ENCODE measurements around the gene ZNF783.
"Not testable (repeated sequence)": the region's sequence is repeated elsewhere in the genome, so short reads cannot be mapped to it uniquely, and the experiment has no call there.

The ZNF783 gene

GRCh38 chr7:149325248-149325647 lies 63.3 kb downstream of the ZNF783 start:
- no peak for TF ChIP-seq CTCF (IDR thresholded peaks at IDR 0.05; ENCODE audit: extremely low read depth, missing control alignments)
- DNase-seq (ENCODE audit: low spot score), result no peak

GRCh38 chr7:149329265-149329664 lies 67.3 kb downstream of the ZNF783 start:
- no peak for DNase-seq (ENCODE audit: low spot score)
- TF ChIP-seq CTCF (IDR thresholded peaks at IDR 0.05; ENCODE audit: extremely low read depth, missing control alignments), result no peak

GRCh38 chr7:149329766-149330334 lies 67.9 kb downstream of the ZNF783 start:
- no peak for DNase-seq (ENCODE audit: low spot score)
- TF ChIP-seq CTCF (IDR thresholded peaks at IDR 0.05; ENCODE audit: extremely low read depth, missing control alignments), result no peak

GRCh38 chr7:149330914-149331567 lies 69.0 kb downstream of the ZNF783 start:
- TF ChIP-seq CTCF (IDR thresholded peaks at IDR 0.05; ENCODE audit: extremely low read depth, missing control alignments), result no peak
- DNase-seq (ENCODE audit: low spot score), result no peak

- not testable (repeated sequence) for DNase-seq (ENCODE audit: low spot score)
Observed at GRCh38 chr7:149332602-149333320, 70.8 kb downstream of the ZNF783 start.

- DNase-seq (ENCODE audit: low spot score), result no peak
- no peak for TF ChIP-seq CTCF (IDR thresholded peaks at IDR 0.05; ENCODE audit: extremely low read depth, missing control alignments)
Observed at GRCh38 chr7:149333321-149333717, 71.3 kb downstream of the ZNF783 start.

- DNase-seq (ENCODE audit: low spot score), result no peak
- no peak for TF ChIP-seq CTCF (IDR thresholded peaks at IDR 0.05; ENCODE audit: extremely low read depth, missing control alignments)
Observed at GRCh38 chr7:149334219-149334618, 72.2 kb downstream of the ZNF783 start.
